NCI-H524 (cell line): ENCODE measurements around the gene RIT2.

ENCODE experiments used
- DNase-seq, 2 experiments: peaks; one replicate each; lab custom pipeline; 2025; lab: John Stamatoyannopoulos, UW

Gene RIT2

GRCh38 chr18:43081396-43081795 lies 34.1 kb downstream of the RIT2 start:
- no peak for DNase-seq

- DNase-seq = no peak
These were observed 34.8 kb downstream of the RIT2 start for GRCh38 chr18:43080671-43081070.

GRCh38 chr18:43079422-43079821 lies 36.1 kb downstream of the RIT2 start:
- DNase-seq = peak in 1 of 2 experiments; percentile 28

- no peak for DNase-seq
These were observed 36.9 kb downstream of the RIT2 start for GRCh38 chr18:43078478-43079092.

- DNase-seq = peak in 1 of 2 experiments; percentile 14
These were observed 37.8 kb downstream of the RIT2 start for GRCh38 chr18:43077510-43078308.

- DNase-seq = no peak
These were observed 41.7 kb downstream of the RIT2 start for GRCh38 chr18:43073771-43074170.

GRCh38 chr18:43068781-43069180 lies 46.7 kb downstream of the RIT2 start:
- DNase-seq = no peak

- no peak for DNase-seq
These were observed 47.9 kb downstream of the RIT2 start for GRCh38 chr18:43067570-43067969.

GRCh38 chr18:43061816-43062215 lies 53.7 kb downstream of the RIT2 start:
- DNase-seq = no peak

GRCh38 chr18:43061318-43061717 lies 54.2 kb downstream of the RIT2 start:
- DNase-seq = no peak

- no peak for DNase-seq
These were observed 55.5 kb downstream of the RIT2 start for GRCh38 chr18:43060020-43060419.

GRCh38 chr18:43054815-43055519 lies 60.5 kb downstream of the RIT2 start:
- no peak for DNase-seq

GRCh38 chr18:43049021-43049420 lies 66.5 kb downstream of the RIT2 start:
- DNase-seq = no peak

- no peak for DNase-seq
These were observed 69.2 kb downstream of the RIT2 start for GRCh38 chr18:43046322-43046721.

- no peak for DNase-seq
These were observed 71.9 kb downstream of the RIT2 start for GRCh38 chr18:43043626-43044025.

GRCh38 chr18:43040281-43040680 lies 75.2 kb downstream of the RIT2 start:
- no peak for DNase-seq

GRCh38 chr18:43034683-43035500 lies 80.6 kb downstream of the RIT2 start:
- DNase-seq = peak in 1 of 2 experiments; percentile 4

- no peak for DNase-seq
These were observed 84.3 kb downstream of the RIT2 start for GRCh38 chr18:43031169-43031568.

- no peak for DNase-seq
These were observed 86.1 kb downstream of the RIT2 start for GRCh38 chr18:43029414-43029813.

- DNase-seq = no peak
These were observed 92.6 kb downstream of the RIT2 start for GRCh38 chr18:43022874-43023273.

GRCh38 chr18:43017622-43018021 lies 97.9 kb downstream of the RIT2 start:
- no peak for DNase-seq

GRCh38 chr18:43013486-43013885 lies 102.0 kb downstream of the RIT2 start:
- no peak for DNase-seq
